GM20000 (cell line): ENCODE results near the gene TMC6.
"Not testable (repeated sequence)": the region's sequence is repeated elsewhere in the genome, so short reads cannot be mapped to it uniquely, and the experiment has no call there.

Source experiments
- DNase-seq: peaks from one replicate; pipeline ENCODE4 v3.0.0; 2012; ENCODE audit warnings: low spot score
- TF ChIP-seq, protein P1 (sequence below): IDR thresholded peaks from 2 replicates; pipeline ENCODE4 v1.5.1; 2012; ENCODE audit warnings: mild to moderate bottlenecking, control low read depth; ENCODE audit errors: extremely low read depth, missing control alignments

The TMC6 gene

DNA sequence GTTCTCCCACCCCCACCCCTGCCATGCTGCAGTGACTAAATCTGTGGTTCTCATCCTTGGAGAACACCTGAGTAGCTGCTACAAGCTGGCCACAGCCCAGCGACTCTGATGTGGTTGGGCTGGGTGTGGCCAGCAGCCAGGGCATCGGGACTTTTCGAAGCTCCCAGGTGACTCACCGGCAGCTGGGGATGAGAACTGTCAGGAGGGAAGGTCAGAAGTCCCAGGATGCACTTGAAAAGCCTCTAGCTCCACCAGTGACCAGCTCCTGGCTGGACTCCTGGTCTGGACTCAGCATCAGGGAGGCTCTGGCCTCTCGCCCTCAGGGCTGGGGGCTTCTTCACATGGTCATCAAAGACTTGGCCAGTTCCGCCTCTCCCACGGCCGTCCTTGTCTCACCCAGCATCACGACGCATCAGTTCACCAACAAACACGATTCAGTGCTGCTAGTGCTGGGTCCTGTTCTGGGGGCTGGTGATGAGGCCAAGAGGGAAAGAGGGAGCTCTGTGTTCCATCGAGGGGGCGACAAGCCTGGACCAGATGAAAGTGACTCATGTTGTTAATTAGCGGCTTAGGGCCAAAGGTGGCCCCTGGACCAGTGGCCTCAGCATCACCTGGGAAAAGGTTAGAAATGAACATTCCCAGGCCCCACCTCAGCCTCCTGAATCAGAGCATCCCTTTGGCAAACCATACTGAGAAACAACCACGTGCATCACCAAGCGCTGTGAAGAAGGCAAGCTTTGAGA lies 13.7 kb upstream of the TMC6 start:
- no peak for DNase-seq
- TF ChIP-seq, protein P1, sequence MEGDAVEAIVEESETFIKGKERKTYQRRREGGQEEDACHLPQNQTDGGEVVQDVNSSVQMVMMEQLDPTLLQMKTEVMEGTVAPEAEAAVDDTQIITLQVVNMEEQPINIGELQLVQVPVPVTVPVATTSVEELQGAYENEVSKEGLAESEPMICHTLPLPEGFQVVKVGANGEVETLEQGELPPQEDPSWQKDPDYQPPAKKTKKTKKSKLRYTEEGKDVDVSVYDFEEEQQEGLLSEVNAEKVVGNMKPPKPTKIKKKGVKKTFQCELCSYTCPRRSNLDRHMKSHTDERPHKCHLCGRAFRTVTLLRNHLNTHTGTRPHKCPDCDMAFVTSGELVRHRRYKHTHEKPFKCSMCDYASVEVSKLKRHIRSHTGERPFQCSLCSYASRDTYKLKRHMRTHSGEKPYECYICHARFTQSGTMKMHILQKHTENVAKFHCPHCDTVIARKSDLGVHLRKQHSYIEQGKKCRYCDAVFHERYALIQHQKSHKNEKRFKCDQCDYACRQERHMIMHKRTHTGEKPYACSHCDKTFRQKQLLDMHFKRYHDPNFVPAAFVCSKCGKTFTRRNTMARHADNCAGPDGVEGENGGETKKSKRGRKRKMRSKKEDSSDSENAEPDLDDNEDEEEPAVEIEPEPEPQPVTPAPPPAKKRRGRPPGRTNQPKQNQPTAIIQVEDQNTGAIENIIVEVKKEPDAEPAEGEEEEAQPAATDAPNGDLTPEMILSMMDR = no peak

DNA sequence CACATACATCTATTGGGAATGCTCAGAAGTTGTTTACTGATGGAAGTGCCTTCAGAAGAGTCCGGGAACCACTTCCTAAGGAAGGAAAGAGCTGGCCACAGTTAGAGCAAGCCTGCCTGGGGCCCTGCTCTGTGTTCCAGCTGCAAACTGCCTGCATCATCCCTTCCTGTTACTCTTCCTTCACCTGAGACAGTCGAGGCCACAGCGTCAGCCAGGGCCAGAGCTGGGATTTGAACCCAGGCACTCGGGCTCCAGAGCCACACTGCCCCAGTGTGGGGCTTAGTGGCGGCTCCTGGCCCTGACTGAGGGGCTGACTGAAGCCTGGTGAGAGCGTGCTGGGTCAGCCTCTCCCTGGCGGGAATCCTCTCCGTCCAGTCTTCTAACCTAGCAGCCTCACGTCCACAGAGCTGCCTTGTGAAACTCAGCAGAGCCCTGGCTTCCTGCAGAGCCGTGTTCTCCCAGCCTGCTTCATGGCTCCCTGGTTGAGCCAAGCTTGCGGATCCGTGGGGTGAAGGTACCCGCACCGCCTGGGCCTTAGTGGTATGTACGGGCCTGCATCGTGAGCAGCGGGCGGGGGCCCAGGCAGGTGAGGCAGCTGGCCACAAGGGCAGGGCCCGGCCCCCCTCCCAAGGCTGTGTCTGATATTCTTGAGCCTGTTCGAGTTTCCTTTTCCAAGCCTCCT lies 13.0 kb upstream of the TMC6 start:
- TF ChIP-seq, protein P1 = no peak
- no peak for DNase-seq

DNA sequence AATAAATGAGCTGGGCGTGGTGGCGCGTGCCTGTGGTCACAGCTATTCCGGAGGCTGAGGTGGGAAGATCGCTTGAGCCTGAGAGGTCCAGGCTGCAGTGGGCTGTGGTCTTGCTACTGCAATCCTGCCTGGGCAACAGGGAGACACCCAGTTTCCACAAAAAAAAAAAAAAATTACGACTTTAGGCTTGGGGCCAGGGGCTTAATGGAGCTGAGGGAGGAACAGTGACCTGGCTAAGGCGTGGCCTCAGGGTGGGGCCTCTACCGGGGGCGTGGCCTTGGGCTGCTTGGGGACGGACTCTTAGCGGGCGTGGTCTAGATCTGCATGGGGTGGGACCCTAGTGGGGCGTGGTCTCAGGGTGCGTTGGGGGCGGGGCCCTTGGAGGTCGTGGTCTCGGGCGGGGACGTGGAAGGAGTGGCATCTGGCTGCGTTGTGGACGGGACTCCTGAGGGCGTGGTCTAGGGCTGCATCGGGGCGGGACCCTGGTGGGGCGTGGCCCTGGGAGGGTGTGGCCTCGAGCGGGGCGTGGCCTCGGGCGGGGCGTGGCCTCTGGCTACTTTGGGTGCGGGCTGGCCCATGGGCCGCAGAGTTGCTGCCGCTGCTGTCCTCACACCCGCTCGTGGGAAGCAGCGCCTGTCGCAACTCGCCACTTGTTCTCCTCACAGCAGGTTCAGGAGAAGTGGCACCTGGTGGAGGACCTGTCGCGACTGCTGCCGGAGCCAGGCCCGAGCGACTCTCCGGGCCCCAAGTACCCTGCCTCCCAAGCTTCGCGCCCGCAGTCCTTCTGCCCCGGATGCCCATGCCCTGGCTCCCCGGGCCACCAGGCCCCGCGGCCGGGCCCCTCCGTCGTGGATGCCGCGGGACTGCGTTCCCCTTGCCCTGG lies 11.9 kb upstream of the TMC6 start:
- peak; percentile 96 for DNase-seq
- TF ChIP-seq, protein P1 = no peak

DNA sequence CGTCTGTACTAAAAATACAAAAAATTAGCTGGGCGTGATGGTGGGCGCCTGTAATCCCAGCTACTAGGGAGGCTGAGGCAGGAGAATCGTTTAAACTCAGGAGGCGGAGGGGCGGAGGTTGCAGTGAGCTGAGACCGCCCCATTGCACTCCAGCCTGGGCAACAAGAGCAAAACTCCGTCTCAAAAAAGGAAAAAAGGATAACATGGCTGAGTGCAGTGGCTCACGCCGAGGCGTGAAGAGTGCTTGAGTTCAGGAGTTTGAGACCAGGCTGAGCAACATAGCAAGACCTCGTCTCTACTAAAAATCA lies 11.3 kb upstream of the TMC6 start:
- not testable (repeated sequence) for DNase-seq

DNA sequence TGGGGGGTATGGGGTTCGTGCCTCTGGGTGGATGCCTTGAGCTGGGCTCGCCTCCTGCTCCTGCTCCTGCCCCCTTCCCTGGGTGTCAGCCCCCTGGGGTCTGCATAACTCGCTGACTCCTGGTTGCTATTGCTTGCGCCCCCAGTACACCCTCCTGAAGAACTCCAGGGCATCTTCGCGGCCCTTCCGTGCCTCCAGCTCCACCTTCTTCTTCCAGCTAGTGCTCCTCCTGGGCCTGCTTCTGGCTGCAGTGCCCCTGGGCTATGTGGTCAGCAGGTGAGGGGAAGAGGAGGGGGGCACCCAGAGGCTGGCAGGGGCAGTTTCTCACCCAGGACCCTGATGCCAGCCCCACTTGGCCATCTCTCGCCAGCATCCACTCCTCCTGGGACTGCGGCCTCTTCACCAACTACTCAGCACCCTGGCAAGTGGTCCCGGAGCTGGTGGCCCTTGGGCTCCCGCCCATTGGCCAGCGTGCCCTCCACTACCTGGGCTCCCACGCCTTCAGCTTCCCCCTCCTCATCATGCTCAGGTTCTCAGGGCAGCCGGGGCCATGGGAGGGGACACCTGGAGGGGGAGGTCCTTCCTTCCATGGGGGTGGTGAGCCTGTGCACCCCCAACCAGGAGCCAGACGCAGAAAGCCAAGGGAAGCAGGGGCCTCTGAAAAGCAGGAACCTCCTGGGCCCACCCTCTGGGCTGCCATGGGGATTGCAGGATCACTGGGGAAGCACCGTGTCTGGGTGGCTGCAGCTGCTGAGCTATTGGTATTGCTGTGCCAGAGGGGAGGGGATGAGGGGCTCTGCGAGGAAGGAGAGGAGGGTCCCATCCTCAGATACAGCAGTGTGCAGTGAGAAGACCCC lies 9.9 kb upstream of the TMC6 start:
- DNase-seq = no peak
- TF ChIP-seq, protein P1 = no peak

DNA sequence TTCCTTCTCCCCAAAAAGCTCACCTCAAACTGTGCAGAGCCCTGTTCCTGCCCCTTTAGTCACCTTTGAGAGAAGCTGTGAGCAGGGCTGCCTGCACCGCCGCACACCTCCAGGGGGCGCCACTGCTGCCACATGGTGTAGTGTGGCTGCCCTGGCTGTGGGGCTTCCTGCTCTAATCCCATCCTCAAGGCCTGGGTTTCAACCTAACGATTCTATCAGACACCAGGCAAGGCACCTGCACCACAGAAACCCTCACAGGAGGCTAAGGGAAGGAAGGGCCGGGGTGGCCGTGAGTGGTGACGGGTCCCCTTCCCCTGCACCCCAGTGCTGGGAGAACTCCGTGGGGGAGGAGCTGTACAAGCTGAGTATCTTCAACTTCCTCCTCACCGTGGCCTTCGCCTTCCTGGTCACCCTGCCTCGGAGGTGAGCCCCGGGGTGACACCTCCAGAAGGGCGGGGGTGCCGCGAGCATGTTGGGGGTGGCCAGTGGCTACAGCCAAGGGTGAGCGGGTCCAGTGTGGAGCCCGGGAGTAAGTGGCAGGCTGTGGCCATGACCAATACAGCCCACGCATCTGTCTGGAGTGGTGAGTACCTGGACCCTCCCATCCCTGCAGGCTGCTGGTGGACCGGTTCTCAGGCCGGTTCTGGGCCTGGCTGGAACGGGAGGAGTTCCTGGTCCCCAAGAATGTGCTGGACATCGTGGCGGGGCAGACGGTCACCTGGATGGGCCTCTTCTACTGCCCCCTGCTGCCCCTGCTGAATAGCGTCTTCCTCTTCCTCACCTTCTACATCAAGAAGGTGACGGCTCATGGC lies 9.0 kb upstream of the TMC6 start:
- TF ChIP-seq, protein P1 = peak; percentile 47
- peak; percentile 37 for DNase-seq
